ENCODE measurements around the gene TMEM223. TPM values are rescaled to one million over a fixed set of nuclear protein-coding genes. Genes with fewer than 3 reads are reported as not detected.

TMEM223 gene
- total and polyA plus RNA-seq, 9 of the 15 experiments (the other 6 are each of a cell fraction or from before 2014, with no cell fraction given): 5.9 to 34.5 (median 19.6) TPM

GRCh38 chr11:62753736-62754603 is 37.8 kb downstream of the TMEM223 start, which contains the start of gene ZBTB3:
Gene ZBTB3, minus strand, starts transcription at chr11:62754160. Its CDS starts 496 bp downstream, at chr11:62753664.
- ChIA-PET CTCF (ENCODE audit: low intra/inter-chr PET ratio) (interaction anchor here (0.7 kb wide), 1 partner anchor 41 kb away, joined by 3 read pairs; no protein-coding TSS in a partner anchor), POLR2A (interaction anchor here (0.6 to 2.7 kb wide), 35 partner anchors 8 to 1241 kb away, joined by 3 to 27 read pairs (median 5); partner anchors contain the start of genes BSCL2, C11orf98, CSKMT and GNG3)
- peak within 1 kb of the TSS; percentile 94 for H3K4me2 ChIP-seq (ENCODE audit: insufficient read depth, low read length)
- intact Hi-C loops (cut with micrococcal nuclease) (no loop called here), in situ Hi-C loops (cut with MboI) (no loop called here)
- peaks cover 20% of the 10 kb centered on the region; the same call in 1 of the 3 replicates for H3K36me3 ChIP-seq (ENCODE audit: control insufficient read depth, insufficient read depth, low read length)
- peak within 1 kb of the TSS; percentile 63 for H3K4me3 ChIP-seq
- peaks cover 14 to 28% of the 10 kb centered on the region in 2 experiments; a peak in 4 of 5 replicates for H3K4me1 ChIP-seq (replicated peaks in 1 of 2; ENCODE audit: control insufficient read depth in 2 of 2, insufficient read depth in 2 of 2, low read length in 2 of 2)
- peak; percentile 98 for ATAC-seq
- FAIRE-seq: peak; percentile 100
- no peaks in the 10 kb centered on the region for H3K9me1 ChIP-seq (ENCODE audit: control insufficient read depth, insufficient read depth, low read length)
- H2AFZ ChIP-seq (ENCODE audit: low read depth, low read length): peak within 1 kb of the TSS; percentile 98
- no peaks in the 10 kb centered on the region for H4K20me1 ChIP-seq (replicated peaks; ENCODE audit: control insufficient read depth, insufficient read depth, low read length)
- peak; percentile 95 to 99 (median 96) for DNase-seq (ENCODE audit: extremely low read depth in 1 of 4, low spot score in 3 of 4)
- H3K9me3 ChIP-seq (replicated peaks; ENCODE audit: control insufficient read depth, insufficient read depth, low read depth, low read length): no peaks in the 10 kb centered on the region
- H3K9ac ChIP-seq (ENCODE audit: insufficient read depth in 1 of 2, low read depth in 2 of 2, low read length in 2 of 2): peak within 1 kb of the TSS; percentile 84 to 96
- no TSS peak for BruUV-seq (replicated peaks)
- H3K27me3 ChIP-seq (ENCODE audit: control insufficient read depth in 2 of 2, insufficient read depth in 2 of 2, low read length in 2 of 2): no peaks in the 10 kb centered on the region
- H3K79me2 ChIP-seq (ENCODE audit: control insufficient read depth, insufficient read depth, low read length): peaks cover 22% of the 10 kb centered on the region
- under 1% methylated on average over 41 of the region's 47 CpGs for WGBS (ENCODE audit: insufficient coverage, low coverage, missing lambda C conversion rate)
- H3K27ac ChIP-seq (ENCODE audit: extremely low read depth, low read depth, low read length): peak within 1 kb of the TSS; percentile 86
- TF ChIP-seq ZNF785 (CRISPR knock-in tag; IDR thresholded peaks at IDR 0.05) (no peak), SMC3 (conservative IDR thresholded peaks at IDR 0.05; ENCODE audit: insufficient read depth, low read depth, low read length) (no peak), CBX3 (IDR thresholded peaks at IDR 0.05; ENCODE audit: borderline replicate concordance in 1 of 2, low read length in 2 of 2) (peak in 1 of 2 experiments; percentile 62; a peak in 1 of 3 replicates), NBN (IDR thresholded peaks at IDR 0.05; ENCODE audit: low read depth) (peak; percentile 32; the same call in 1 of the 2 replicates), RBM34 (IDR thresholded peaks at IDR 0.05; ENCODE audit: borderline replicate concordance, insufficient read depth, low read length) (no peak), MAFG (tag; conservative IDR thresholded peaks at IDR 0.05) (no peak), SMARCA4 (IDR thresholded peaks at IDR 0.05) (no peak), ZNF232 (CRISPR knock-in tag; IDR thresholded peaks at IDR 0.05) (no peak), MBD2 (IDR thresholded peaks at IDR 0.05; ENCODE audit: borderline replicate concordance, low read depth) (peak; percentile 99), SOX6 (IDR thresholded peaks at IDR 0.05) (peak; percentile 70), ZBTB11 (CRISPR knock-in tag; IDR thresholded peaks at IDR 0.05) (peak in 1 of 3 experiments; percentile 43; a peak in 1 of 6 replicates)
- TF ChIP-seq, protein P1, sequence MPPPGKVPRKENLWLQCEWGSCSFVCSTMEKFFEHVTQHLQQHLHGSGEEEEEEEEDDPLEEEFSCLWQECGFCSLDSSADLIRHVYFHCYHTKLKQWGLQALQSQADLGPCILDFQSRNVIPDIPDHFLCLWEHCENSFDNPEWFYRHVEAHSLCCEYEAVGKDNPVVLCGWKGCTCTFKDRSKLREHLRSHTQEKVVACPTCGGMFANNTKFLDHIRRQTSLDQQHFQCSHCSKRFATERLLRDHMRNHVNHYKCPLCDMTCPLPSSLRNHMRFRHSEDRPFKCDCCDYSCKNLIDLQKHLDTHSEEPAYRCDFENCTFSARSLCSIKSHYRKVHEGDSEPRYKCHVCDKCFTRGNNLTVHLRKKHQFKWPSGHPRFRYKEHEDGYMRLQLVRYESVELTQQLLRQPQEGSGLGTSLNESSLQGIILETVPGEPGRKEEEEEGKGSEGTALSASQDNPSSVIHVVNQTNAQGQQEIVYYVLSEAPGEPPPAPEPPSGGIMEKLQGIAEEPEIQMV (tag; conservative IDR thresholded peaks at IDR 0.05; ENCODE audit: low read depth): no peak
- TF ChIP-seq, protein P2, sequence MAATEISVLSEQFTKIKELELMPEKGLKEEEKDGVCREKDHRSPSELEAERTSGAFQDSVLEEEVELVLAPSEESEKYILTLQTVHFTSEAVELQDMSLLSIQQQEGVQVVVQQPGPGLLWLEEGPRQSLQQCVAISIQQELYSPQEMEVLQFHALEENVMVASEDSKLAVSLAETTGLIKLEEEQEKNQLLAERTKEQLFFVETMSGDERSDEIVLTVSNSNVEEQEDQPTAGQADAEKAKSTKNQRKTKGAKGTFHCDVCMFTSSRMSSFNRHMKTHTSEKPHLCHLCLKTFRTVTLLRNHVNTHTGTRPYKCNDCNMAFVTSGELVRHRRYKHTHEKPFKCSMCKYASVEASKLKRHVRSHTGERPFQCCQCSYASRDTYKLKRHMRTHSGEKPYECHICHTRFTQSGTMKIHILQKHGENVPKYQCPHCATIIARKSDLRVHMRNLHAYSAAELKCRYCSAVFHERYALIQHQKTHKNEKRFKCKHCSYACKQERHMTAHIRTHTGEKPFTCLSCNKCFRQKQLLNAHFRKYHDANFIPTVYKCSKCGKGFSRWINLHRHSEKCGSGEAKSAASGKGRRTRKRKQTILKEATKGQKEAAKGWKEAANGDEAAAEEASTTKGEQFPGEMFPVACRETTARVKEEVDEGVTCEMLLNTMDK (IDR thresholded peaks at IDR 0.05; ENCODE audit: borderline replicate concordance, insufficient read depth, low read depth, low read length, poor library complexity, severe bottlenecking): no peak

Data from K562 (cell line).